Fibroblast of lung (primary cell): ENCODE results near the gene PLSCR2. TPM values are rescaled to one million over a fixed set of nuclear protein-coding genes. Genes with fewer than 3 reads are reported as not detected.

Source experiments
- DNase-seq, 2 donors: peaks; one replicate each; pipeline versions ENCODE4 v3.0.0 to v3.0.0-alpha.2; 2010; ENCODE audit warnings: low read depth in 2 of 2
- H2AFZ ChIP-seq: 2 replicates; pipeline ENCODE4 v1.5.1; 2012; ENCODE audit warnings: low read length, control low read depth, inconsistent platforms
- H3K27ac ChIP-seq: 2 replicates; pipeline ENCODE4 v1.5.1; 2011; ENCODE audit warnings: low read length, control low read depth; ENCODE audit not compliant: insufficient read depth
- H3K27me3 ChIP-seq: 2 replicates; pipeline ENCODE4 v1.5.1; 2011; ENCODE audit warnings: mild to moderate bottlenecking, low read length; ENCODE audit not compliant: control insufficient read depth, insufficient read depth
- H3K36me3 ChIP-seq: 2 replicates; pipeline ENCODE4 v1.5.1; 2011; ENCODE audit warnings: low read length; ENCODE audit not compliant: control insufficient read depth, insufficient read depth
- H3K4me1 ChIP-seq: 2 replicates; pipeline ENCODE4 v1.5.1; 2011; ENCODE audit warnings: low read length; ENCODE audit not compliant: control insufficient read depth, insufficient read depth; ENCODE audit errors: extremely low read depth
- H3K4me2 ChIP-seq: 2 replicates; pipeline ENCODE4 v1.5.1; 2011; ENCODE audit warnings: low read length, control low read depth; ENCODE audit not compliant: insufficient read depth; ENCODE audit errors: extremely low read depth
- H3K4me3 ChIP-seq, 4 experiments: fragments of 200-600 bp in 1 of 4; sonication (generic) in 1 of 4; replicated peaks in 1 of 4; 2 replicates each; pipeline ENCODE4 v1.5.1; 2011 to 2016; ENCODE audit warnings: low read length in 4 of 4, low read depth in 3 of 4, mild to moderate bottlenecking in 3 of 4, control low read depth in 2 of 4, inconsistent platforms in 1 of 4, mixed read lengths in 1 of 4; ENCODE audit not compliant: insufficient read depth in 1 of 4; ENCODE audit errors: control extremely low read depth in 1 of 4
- H3K79me2 ChIP-seq: 2 replicates; pipeline ENCODE4 v1.5.1; 2012; ENCODE audit warnings: mild to moderate bottlenecking, low read length, inconsistent platforms; ENCODE audit not compliant: control insufficient read depth, insufficient read depth
- H3K9ac ChIP-seq: 2 replicates; pipeline ENCODE4 v1.5.1; 2011; ENCODE audit warnings: mild to moderate bottlenecking, low read length, control low read depth; ENCODE audit not compliant: insufficient read depth
- H3K9me3 ChIP-seq: 2 replicates; pipeline ENCODE4 v1.5.1; 2012; ENCODE audit warnings: low read depth, low read length; ENCODE audit not compliant: control insufficient read depth, insufficient read depth
- H4K20me1 ChIP-seq: 2 replicates; pipeline ENCODE4 v1.5.1; 2011; ENCODE audit warnings: low read length; ENCODE audit not compliant: control insufficient read depth, insufficient read depth; ENCODE audit errors: extremely low read depth
- EZH2 ChIP-seq: IDR thresholded peaks from 2 replicates; pipeline ENCODE4 v1.5.1; 2012; ENCODE audit warnings: low read length, control low read depth, mild to moderate bottlenecking; ENCODE audit errors: missing control alignments
- polyA plus RNA-seq, 2 donors: library from polyadenylated mRNA; depleted of rRNA in 1 of 2; stranded (reverse) in 1 of 2; unstranded in 1 of 2; fragments of >200 nt; gene quantifications; 2 replicates each; pipeline ENCODE4 v1.2.1, GENCODE V29; 2011 to 2012; ENCODE audit warnings: missing spikeins in 1 of 2
- total RNA-seq: library from RNA; depleted of rRNA; stranded (reverse); fragments of >200 nt; gene quantifications from 2 replicates; pipeline ENCODE4 v1.2.1, GENCODE V29; 2014
- TF ChIP-seq, protein P1 (sequence below), 2 donors: IDR thresholded peaks in 1 of 2; conservative IDR thresholded peaks in 1 of 2; 1 replicate in 1 of 2; 2 replicates in 1 of 2; pipeline ENCODE4 v1.5.1; 2011 to 2012; ENCODE audit warnings: low read length in 2 of 2, control low read depth in 1 of 2, inconsistent platforms in 1 of 2, low read depth in 1 of 2, mild to moderate bottlenecking in 1 of 2

The PLSCR2 gene
- total and polyA plus RNA-seq, 2 donors (not counting 1 experiment from before 2014, with no cell fraction given): 0.17 TPM; not detected in 1

DNA sequence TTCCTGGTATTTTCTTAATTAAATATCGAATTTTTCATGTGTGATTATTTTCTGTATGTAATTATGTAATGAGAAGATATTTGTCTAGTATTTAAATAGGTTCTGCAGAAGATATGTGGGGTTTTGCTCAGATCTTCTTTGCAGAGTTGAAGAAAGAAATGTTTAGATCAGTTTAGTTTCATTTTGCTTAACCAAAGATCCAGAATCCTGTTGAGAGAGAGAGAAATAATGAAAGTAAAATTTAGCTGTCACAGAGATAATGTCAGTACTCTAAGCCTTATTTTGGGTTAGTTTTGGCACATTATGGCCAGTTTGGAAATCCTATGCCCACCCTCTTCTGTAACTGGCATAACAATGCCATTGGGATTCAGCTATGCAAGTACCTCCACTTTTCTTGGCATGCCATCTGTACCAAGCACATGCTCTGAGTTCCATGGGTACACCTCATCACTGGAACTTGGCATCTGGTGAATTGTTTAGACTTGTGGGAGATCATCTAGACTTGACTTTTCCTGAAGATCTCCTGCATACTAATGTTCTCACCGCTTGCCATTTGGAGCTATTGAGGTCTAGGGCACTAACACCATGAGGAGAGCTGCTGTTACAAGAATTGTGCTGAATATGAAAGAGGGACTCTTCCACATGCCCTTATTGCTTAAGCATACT, 44.2 kb upstream of the PLSCR2 start:
- Histone ChIP-seq H3K4me1 (no peaks in the 10 kb centered on the region), H3K4me2 (peak overlapping the region; percentile 17), H3K9me3 (no peaks in the 10 kb centered on the region), H3K36me3 (peaks cover 2% of the 10 kb centered on the region), H3K79me2 (no peaks in the 10 kb centered on the region), H3K9ac (no peak overlapping the region), H3K27ac (no peak overlapping the region), H3K27me3 (no peaks in the 10 kb centered on the region), H3K4me3 (no peak overlapping the region), H4K20me1 (no peaks in the 10 kb centered on the region), H2AFZ (no peak overlapping the region)
- peak in 1 of 2 donors; percentile 43 for DNase-seq
- TF ChIP-seq, protein P1, sequence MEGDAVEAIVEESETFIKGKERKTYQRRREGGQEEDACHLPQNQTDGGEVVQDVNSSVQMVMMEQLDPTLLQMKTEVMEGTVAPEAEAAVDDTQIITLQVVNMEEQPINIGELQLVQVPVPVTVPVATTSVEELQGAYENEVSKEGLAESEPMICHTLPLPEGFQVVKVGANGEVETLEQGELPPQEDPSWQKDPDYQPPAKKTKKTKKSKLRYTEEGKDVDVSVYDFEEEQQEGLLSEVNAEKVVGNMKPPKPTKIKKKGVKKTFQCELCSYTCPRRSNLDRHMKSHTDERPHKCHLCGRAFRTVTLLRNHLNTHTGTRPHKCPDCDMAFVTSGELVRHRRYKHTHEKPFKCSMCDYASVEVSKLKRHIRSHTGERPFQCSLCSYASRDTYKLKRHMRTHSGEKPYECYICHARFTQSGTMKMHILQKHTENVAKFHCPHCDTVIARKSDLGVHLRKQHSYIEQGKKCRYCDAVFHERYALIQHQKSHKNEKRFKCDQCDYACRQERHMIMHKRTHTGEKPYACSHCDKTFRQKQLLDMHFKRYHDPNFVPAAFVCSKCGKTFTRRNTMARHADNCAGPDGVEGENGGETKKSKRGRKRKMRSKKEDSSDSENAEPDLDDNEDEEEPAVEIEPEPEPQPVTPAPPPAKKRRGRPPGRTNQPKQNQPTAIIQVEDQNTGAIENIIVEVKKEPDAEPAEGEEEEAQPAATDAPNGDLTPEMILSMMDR (conservative IDR thresholded peaks at IDR 0.05 in 1 of 2, IDR thresholded peaks at IDR 0.05 in 1 of 2; ENCODE audit: low read depth in 1 of 2, low read length in 2 of 2): no peak
- TF ChIP-seq EZH2: no peak

DNA sequence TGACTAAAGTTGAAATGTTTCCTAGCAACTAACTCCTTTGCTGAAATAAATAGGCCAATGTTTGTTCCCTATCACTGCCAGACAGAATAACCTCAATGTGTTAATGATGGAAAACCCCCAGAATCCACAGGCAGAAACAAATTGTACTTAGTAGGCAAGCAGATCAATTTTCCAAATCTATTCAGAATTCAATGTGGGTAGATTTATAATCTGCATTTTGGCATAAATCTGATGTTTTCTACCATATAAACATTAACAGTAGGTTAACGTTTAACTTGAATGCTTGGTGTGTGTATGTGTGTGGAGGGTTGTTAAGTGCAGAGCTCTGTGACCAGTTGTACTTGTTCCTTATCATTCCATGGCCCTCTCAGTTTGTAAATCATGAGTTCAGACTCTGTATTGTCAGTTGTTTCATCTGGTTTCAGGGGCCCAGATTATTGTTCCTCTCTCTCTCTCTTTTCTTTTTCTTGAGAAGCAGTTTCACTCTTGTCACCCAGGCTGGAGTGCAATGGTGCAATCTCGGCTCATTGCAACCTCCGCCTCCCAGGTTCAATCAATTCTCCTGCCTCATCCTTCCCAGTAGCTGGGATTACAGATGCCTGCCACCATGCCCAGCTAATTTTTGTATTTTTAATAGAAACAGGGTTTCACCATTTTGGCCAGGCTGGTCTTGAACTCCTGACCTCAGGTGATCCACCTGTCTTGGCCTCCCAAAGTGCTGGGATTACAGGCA, 42.2 kb upstream of the PLSCR2 start:
- Histone ChIP-seq H3K27ac (no peak overlapping the region), H3K4me1 (peaks cover 3% of the 10 kb centered on the region), H3K36me3 (no peaks in the 10 kb centered on the region), H3K79me2 (no peaks in the 10 kb centered on the region), H3K27me3 (no peaks in the 10 kb centered on the region), H3K4me3 (no peak overlapping the region), H4K20me1 (no peaks in the 10 kb centered on the region), H3K4me2 (no peak overlapping the region), H3K9me3 (no peaks in the 10 kb centered on the region), H2AFZ (no peak overlapping the region), H3K9ac (no peak overlapping the region)
- TF ChIP-seq EZH2: no peak
- TF ChIP-seq, protein P1 (conservative IDR thresholded peaks at IDR 0.05 in 1 of 2, IDR thresholded peaks at IDR 0.05 in 1 of 2; ENCODE audit: low read depth in 1 of 2, low read length in 2 of 2): no peak
- DNase-seq: no peak

DNA sequence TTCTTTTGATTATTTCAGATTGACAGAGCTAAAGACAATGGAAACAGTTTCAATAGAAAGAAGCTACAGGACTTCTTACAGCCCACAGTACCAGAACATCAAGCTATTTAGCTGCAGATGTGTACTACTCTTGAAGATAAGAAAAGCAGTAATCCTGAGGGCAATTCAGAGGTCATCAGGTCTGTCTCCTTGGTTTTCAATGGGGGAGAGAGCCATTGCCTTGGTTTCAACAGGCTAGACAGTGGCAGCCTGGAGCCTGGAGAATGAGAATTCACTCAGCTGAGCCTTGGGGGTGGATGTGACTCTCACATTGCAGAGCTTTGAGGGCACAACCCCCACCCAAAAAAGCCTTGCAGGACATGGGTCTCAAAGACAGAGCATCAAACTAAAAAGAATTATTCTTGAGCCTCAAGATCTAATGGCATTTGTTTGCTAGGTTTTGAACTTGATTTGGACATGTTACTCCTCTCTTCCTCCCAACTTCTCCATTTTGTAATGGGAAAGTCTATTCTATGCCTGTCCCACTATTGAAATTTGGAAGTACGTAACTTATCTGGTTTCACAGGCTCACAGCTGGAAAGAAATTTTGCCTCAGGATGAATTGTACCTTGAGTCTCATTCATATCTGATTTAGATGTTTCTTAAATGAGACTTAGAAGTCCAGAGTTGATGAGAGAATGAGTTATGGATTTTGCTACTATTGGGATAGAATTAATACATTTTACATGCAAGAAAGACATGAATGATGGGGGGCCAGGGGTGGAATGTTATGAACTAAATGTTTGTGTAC, 38.2 kb upstream of the PLSCR2 start:
- H3K4me2 ChIP-seq: no peak overlapping the region
- H3K27ac ChIP-seq: no peak overlapping the region
- H3K4me3 ChIP-seq: no peak overlapping the region
- peaks cover 12% of the 10 kb centered on the region for H3K4me1 ChIP-seq
- no peaks in the 10 kb centered on the region for H3K27me3 ChIP-seq
- H3K79me2 ChIP-seq: no peaks in the 10 kb centered on the region
- no peaks in the 10 kb centered on the region for H3K36me3 ChIP-seq
- H2AFZ ChIP-seq: no peak overlapping the region
- H3K9ac ChIP-seq: no peak overlapping the region
- no peaks in the 10 kb centered on the region for H4K20me1 ChIP-seq
- no peaks in the 10 kb centered on the region for H3K9me3 ChIP-seq
- no peak for TF ChIP-seq EZH2
- TF ChIP-seq, protein P1 (conservative IDR thresholded peaks at IDR 0.05 in 1 of 2, IDR thresholded peaks at IDR 0.05 in 1 of 2; ENCODE audit: low read depth in 1 of 2, low read length in 2 of 2): no peak
- DNase-seq: no peak
